A673 (cell line): ENCODE data around the gene SPTLC2. TPM values are rescaled to one million over a fixed set of nuclear protein-coding genes. Genes with fewer than 3 reads are reported as not detected.
"Not testable (repeated sequence)": the region's sequence is repeated elsewhere in the genome, so short reads cannot be mapped to it uniquely, and the experiment has no call there.

Experiments
- BruUV-seq: library from RNA; stranded (reverse); fragments of 400-500 nt; replicated peaks from 2 replicates; lab custom pipeline; 2021; lab: Mats Ljungman, UMichigan
- CTCF ChIA-PET: fragments of 300-600 bp; sonication (Branson Sonifier 250); formaldehyde crosslinking; loops from one replicate; lab custom pipeline; 2022; ENCODE audit warnings: antibody characterized with exemption; lab: Charles Lee
- POLR2A ChIA-PET: fragments of 300-600 bp; sonication (Branson Sonifier 250); formaldehyde crosslinking; loops from one replicate; lab custom pipeline; 2022; ENCODE audit warnings: antibody characterized with exemption; ENCODE audit not compliant: low non-redundant PET; lab: Charles Lee
- DNase-seq: peaks from one replicate; pipeline ENCODE4 v3.0.0-alpha.2; 2015; ENCODE audit warnings: low spot score
- H3K27ac ChIP-seq: fragments of 200-600 bp; sonication (generic); 2 replicates; pipeline ENCODE4 v1.5.1; 2016; ENCODE audit warnings: mixed run types, low read depth, mild to moderate bottlenecking, mixed read lengths, antibody characterized with exemption, low read length; ENCODE audit not compliant: poor library complexity, severe bottlenecking
- H3K27me3 ChIP-seq: fragments of 200-600 bp; sonication (generic); replicated peaks from 2 replicates; pipeline ENCODE4 v1.6.1; 2017; ENCODE audit warnings: mixed run types, low read depth, mild to moderate bottlenecking, mixed read lengths, antibody characterized with exemption, low read length; ENCODE audit not compliant: insufficient read depth, poor library complexity
- H3K36me3 ChIP-seq: fragments of 200-600 bp; sonication (generic); 2 replicates; pipeline ENCODE4 v1.6.1; 2016; ENCODE audit warnings: mixed run types, mild to moderate bottlenecking, mixed read lengths, antibody characterized with exemption, low read length; ENCODE audit not compliant: insufficient read depth, poor library complexity, severe bottlenecking
- H3K4me1 ChIP-seq: fragments of 200-600 bp; sonication (generic); 2 replicates; pipeline ENCODE4 v1.6.1; 2017; ENCODE audit warnings: mixed run types, mild to moderate bottlenecking, mixed read lengths, antibody characterized with exemption, low read length; ENCODE audit not compliant: insufficient read depth, poor library complexity, severe bottlenecking
- H3K4me3 ChIP-seq: fragments of 200-600 bp; sonication (generic); 2 replicates; pipeline ENCODE4 v1.5.1; 2016; ENCODE audit warnings: low read depth, mixed run types, mild to moderate bottlenecking, mixed read lengths, low read length; ENCODE audit not compliant: poor library complexity, severe bottlenecking
- H3K9me3 ChIP-seq: fragments of 200-600 bp; sonication (generic); 2 replicates; pipeline ENCODE4 v1.6.1; 2016; ENCODE audit warnings: mixed run types, low read depth, mild to moderate bottlenecking, mixed read lengths, antibody characterized with exemption, low read length; ENCODE audit not compliant: poor library complexity, severe bottlenecking
- CTCF ChIP-seq: fragments of 300-800, 200-600 bp; sonication (generic); conservative IDR thresholded peaks from 2 replicates; pipeline ENCODE4 v1.5.1; 2017; ENCODE audit warnings: low read depth, mild to moderate bottlenecking, antibody characterized with exemption, low read length, moderate library complexity, mixed read lengths
- EZH2 ChIP-seq: fragments of 200-600 bp; sonication (generic); IDR thresholded peaks from 2 replicates; pipeline ENCODE4 v1.6.1; 2017; ENCODE audit warnings: borderline replicate concordance, low read depth, mild to moderate bottlenecking, mixed read lengths, antibody characterized with exemption, low read length; ENCODE audit not compliant: poor library complexity, severe bottlenecking
- intact Hi-C: fragments of 100-400 bp; cut with micrococcal nuclease; formaldehyde crosslinking; loops from one replicate; pipeline ENCODE4 v1.10.0; 2022; ENCODE audit not compliant: unreplicated experiment
- total RNA-seq: library from RNA; stranded (reverse); gene quantifications from 2 replicates; pipeline ENCODE4 v1.2.3, GENCODE V29; 2021

The SPTLC2 gene
- total RNA-seq, 1 experiment from 2014 or later, result 17.3 TPM

- H3K27me3 ChIP-seq, result no peaks in the 10 kb centered on the region
- no peaks in the 10 kb centered on the region for H3K4me1 ChIP-seq
- no TSS peak for BruUV-seq
- ChIA-PET POLR2A (no interaction called here), CTCF (no interaction called here)
- H3K36me3 ChIP-seq, result no peaks in the 10 kb centered on the region
- DNase-seq, result no peak
- TF ChIP-seq EZH2, result no peak
- H3K4me3 ChIP-seq, result no peak overlapping the region
- no peak overlapping the region for H3K27ac ChIP-seq
- intact Hi-C loops, result no loop called here
- H3K9me3 ChIP-seq, result no peaks in the 10 kb centered on the region
Measured at GRCh38 chr14:77642407-77642806, 26.0 kb upstream of the SPTLC2 start.

DNA sequence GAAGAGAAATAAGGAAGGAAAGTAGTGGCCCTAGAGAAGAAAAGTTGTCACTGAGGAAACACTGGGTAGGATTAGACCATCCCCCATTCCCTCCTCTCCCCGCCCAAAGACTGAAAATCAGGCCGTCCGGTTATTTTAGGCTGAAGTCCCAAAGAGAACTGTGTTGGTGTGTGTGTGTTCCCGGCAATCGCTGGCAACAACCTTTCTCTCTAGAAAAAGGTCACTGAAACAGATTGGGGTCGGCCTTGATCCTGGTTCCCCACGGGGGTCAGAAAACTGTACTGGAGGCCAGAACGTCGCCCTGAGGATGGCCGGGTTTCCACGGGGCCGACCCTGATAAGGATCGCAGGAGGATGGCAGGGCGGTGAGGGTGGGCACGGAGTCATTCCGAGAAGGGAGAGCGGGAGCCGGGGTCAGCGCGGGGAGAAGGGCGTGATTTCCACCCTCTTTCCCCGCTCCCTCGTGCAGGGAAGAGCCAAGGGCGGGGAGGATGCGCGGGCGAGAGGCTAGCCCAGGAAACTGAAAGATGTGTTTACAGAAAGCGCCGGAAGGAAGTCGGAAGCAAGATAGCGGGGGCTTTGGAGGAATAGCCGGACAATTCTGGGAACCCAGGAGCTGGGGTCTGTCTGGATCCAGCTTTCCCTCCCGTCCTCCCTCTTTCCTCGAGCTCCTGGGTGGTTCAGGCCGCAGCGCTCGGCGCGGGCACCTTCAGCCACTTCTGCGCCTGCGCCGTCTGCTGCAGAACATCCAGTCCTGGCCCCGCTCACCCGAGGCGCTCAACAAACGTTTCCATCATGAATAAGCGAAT is 25.3 kb upstream of the SPTLC2 start:
- H3K36me3 ChIP-seq, result no peaks in the 10 kb centered on the region
- BruUV-seq, result no TSS peak
- no peak overlapping the region for H3K27ac ChIP-seq
- ChIA-PET CTCF (no interaction called here), POLR2A (no interaction called here)
- H3K9me3 ChIP-seq, result no peaks in the 10 kb centered on the region
- DNase-seq, result peak; percentile 55
- H3K27me3 ChIP-seq, result no peaks in the 10 kb centered on the region
- intact Hi-C loops, result no loop called here
- H3K4me3 ChIP-seq, result peak overlapping the region; percentile 21
- no peaks in the 10 kb centered on the region for H3K4me1 ChIP-seq
- no peak for TF ChIP-seq EZH2

GRCh38 chr14:77640756-77641533 is 24.5 kb upstream of the SPTLC2 start:
- TF ChIP-seq EZH2 (no peak), CTCF (no peak)
- BruUV-seq, result no TSS peak
- Histone ChIP-seq H3K36me3 (no peaks in the 10 kb centered on the region), H3K27me3 (no peaks in the 10 kb centered on the region), H3K27ac (no peak overlapping the region), H3K4me1 (no peaks in the 10 kb centered on the region), H3K4me3 (no peak overlapping the region), H3K9me3 (no peaks in the 10 kb centered on the region)
- intact Hi-C loops, result no loop called here
- POLR2A ChIA-PET, result no interaction called here
- CTCF ChIA-PET, result no interaction called here
- no peak for DNase-seq

- BruUV-seq, result no TSS peak
- Histone ChIP-seq H3K27ac (no peak overlapping the region), H3K9me3 (peaks cover under 1% of the 10 kb centered on the region), H3K27me3 (no peaks in the 10 kb centered on the region), H3K36me3 (no peaks in the 10 kb centered on the region), H3K4me3 (no peak overlapping the region), H3K4me1 (no peaks in the 10 kb centered on the region)
- ChIA-PET POLR2A (no interaction called here), CTCF (no interaction called here)
- intact Hi-C loops, result no loop called here
- DNase-seq, result no peak
- TF ChIP-seq CTCF, result no peak
- TF ChIP-seq EZH2, result no peak
Measured at GRCh38 chr14:77638771-77639171, 22.3 kb upstream of the SPTLC2 start.

DNA sequence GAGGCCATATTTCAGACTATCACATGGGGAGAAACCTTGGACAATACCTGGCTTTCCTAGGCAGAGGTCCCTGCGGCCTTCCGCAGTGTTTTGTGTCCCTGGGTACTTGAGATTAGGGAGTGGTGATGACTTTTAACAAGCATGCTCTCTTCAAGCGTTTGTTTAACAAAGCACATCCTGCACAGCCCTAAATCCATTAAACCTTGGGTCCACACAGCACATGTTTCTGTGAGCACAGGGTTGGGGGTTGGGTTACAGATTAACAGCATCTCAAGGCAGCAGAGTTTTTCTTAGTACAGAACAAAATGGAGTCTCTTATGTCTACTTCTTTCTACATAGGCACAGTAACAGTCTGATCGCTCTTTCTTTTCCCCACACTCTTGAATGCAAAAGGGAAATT is 19.4 kb upstream of the SPTLC2 start:
- CTCF ChIA-PET, intact Hi-C loops, DNase-seq, H3K4me3 ChIP-seq, H3K27ac ChIP-seq, BruUV-seq, H3K4me1 ChIP-seq, H3K36me3 ChIP-seq, H3K27me3 ChIP-seq, POLR2A ChIA-PET: not testable (repeated sequence)
- H3K9me3 ChIP-seq, result peaks cover 18% of the 10 kb centered on the region
